GM12801 (cell line): ENCODE measurements around the gene RNF208.

ENCODE experiments used
- TF ChIP-seq, protein P1 (sequence below): IDR thresholded peaks from one replicate; pipeline ENCODE4 v1.5.1; 2011; ENCODE audit warnings: control low read depth; ENCODE audit not compliant: insufficient read length; ENCODE audit errors: extremely low read depth

Gene RNF208

GRCh38 chr9:137256362-137256761, 34.3 kb upstream of the RNF208 start:
- TF ChIP-seq, protein P1, sequence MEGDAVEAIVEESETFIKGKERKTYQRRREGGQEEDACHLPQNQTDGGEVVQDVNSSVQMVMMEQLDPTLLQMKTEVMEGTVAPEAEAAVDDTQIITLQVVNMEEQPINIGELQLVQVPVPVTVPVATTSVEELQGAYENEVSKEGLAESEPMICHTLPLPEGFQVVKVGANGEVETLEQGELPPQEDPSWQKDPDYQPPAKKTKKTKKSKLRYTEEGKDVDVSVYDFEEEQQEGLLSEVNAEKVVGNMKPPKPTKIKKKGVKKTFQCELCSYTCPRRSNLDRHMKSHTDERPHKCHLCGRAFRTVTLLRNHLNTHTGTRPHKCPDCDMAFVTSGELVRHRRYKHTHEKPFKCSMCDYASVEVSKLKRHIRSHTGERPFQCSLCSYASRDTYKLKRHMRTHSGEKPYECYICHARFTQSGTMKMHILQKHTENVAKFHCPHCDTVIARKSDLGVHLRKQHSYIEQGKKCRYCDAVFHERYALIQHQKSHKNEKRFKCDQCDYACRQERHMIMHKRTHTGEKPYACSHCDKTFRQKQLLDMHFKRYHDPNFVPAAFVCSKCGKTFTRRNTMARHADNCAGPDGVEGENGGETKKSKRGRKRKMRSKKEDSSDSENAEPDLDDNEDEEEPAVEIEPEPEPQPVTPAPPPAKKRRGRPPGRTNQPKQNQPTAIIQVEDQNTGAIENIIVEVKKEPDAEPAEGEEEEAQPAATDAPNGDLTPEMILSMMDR, result no peak

DNA sequence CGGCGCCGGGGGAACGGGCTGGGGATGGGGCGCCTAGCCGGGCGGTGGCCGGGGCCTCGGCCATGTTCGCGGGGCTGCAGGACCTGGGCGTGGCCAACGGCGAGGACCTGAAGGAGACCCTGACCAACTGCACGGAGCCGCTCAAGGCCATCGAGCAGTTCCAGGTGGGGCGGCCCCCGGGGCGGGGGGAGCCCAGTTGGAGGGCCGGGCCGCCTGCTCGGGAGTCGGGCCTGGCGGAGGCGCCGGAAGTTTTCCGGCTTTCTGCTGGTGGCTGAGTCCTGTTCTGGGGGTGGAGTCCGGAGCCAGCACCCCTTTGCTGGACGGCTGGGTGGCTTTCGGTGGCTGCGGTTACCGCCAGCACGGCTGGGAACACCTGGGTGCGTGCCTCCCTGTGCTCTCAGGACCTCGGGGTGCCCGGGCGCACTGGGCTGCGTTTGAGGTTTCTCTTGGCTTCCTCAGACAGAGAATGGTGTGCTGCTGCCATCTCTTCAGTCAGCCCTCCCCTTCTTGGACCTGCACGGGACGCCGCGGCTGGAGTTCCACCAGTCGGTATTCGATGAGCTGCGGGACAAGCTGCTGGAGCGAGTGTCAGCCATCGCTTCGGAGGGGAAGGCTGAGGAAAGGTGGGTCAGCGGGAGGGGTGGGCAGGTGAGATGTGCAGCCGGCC, 33.5 kb upstream of the RNF208 start:
- TF ChIP-seq, protein P1, result no peak

DNA sequence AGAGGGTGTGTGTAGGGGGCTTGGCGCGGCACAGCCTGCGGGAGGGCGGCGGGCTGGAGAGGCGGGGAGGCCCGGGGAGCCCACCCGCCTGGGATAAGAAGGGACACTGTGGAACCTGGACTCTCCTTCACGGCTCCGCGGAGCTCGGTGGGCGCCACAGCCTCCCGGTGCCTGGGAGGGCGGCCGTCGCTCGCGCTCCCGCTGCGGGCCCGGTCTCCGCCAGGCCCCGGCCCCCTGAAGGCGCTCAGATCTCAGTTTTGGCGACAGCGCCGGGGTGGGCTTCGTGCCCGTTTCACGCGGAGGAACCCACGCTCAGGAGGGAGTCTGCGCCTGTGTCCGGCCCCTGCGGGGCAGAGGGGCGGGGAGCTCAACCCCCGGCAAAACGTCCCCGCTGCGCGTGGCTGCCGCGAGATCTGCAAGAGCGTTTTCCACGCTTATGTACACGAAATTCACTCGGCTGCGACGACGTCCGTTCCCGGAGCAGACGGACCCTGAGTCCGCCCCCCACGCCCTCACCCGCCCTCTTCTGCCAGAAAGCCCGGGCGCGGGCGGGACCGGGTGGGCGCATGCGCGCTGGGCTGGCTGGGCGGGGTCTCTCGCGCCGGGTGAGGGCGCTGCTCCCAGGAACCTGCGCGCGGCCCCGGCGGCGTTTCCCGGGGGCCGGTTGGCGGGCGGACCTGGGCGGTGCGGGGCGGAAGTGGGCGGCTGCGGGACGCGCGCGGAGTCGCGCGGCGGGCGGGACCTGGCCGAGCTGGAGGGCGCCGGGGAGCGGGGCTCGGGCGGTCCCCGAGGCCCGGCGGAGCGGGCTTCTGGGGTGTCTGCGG, 32.8 kb upstream of the RNF208 start, which contains the start of gene NELFB:
TSS of gene NELFB (plus strand) at position 704 of the 824 bp plus-strand sequence.
- TF ChIP-seq, protein P1, result no peak

GRCh38 chr9:137253717-137254623, 31.9 kb upstream of the RNF208 start:
- TF ChIP-seq, protein P1, result no peak

GRCh38 chr9:137252555-137253506, 30.8 kb upstream of the RNF208 start:
- TF ChIP-seq, protein P1, result no peak

DNA sequence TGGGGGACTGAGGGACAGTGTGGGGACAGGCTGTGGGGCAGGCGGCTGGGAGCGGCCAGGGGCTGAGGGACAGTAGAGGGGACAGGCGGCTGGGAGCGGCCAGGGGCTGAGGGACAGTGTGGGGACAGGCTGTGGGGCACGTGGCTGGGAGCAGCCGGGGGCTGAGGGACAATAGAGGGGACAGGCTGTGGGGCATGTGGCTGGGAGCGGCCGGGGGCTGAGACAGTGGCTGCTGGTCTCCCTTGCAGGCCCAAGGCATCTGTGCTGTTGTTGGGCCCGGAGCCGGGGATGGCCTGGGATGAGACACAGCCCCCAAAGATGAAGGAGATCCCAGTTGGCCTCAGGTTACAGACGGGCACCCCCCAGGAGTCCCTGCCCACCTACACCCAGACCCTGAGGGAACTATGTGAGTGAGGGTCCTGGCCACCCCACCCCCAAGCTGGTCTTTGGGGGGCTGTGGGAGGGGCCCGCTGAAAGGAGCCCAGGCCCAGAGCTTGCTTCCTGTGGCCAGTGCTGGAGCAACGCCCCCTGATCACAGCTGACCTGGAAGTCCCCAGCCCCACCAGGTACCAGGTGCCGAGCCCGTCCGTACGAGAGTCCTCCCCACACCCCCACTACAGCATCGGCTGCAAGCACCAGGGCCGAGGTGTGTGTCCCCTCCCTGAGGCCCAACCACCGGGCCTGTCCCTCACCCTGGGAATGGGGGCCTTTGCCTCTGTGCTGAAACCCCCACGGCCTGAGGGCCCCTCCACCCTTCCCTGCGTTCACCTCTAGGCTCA, 29.6 kb upstream of the RNF208 start:
- TF ChIP-seq, protein P1, result no peak
